HG03039 (cell line): ENCODE measurements around the gene TOP3B.
"Not testable (repeated sequence)": the region's sequence is repeated elsewhere in the genome, so short reads cannot be mapped to it uniquely, and the experiment has no call there.

ENCODE experiments used
- ATAC-seq: cut with Tn5 transposase; IDR thresholded peaks from one replicate; pipeline ENCODE4 v1.9.1; 2021; ENCODE audit warnings: mild to moderate bottlenecking, moderate library complexity; ENCODE audit not compliant: unreplicated experiment

The TOP3B gene

GRCh38 chr22:21945453-21946261 lies 36.9 kb downstream of the TOP3B start:
- no peak for ATAC-seq

GRCh38 chr22:21944871-21945270 lies 37.7 kb downstream of the TOP3B start:
- no peak for ATAC-seq

GRCh38 chr22:21943571-21944448 lies 38.8 kb downstream of the TOP3B start:
- no peak for ATAC-seq

GRCh38 chr22:21942407-21943343 lies 39.9 kb downstream of the TOP3B start:
- ATAC-seq, result no peak

- ATAC-seq, result no peak
These were observed 40.7 kb downstream of the TOP3B start for GRCh38 chr22:21941921-21942320.

- no peak for ATAC-seq
These were observed 42.1 kb downstream of the TOP3B start for GRCh38 chr22:21940521-21940920.

GRCh38 chr22:21939935-21940334 lies 42.7 kb downstream of the TOP3B start:
- ATAC-seq, result not testable (repeated sequence)

- ATAC-seq, result no peak
These were observed 43.1 kb downstream of the TOP3B start for GRCh38 chr22:21939461-21939913.

GRCh38 chr22:21938906-21939305 lies 43.7 kb downstream of the TOP3B start:
- no peak for ATAC-seq

GRCh38 chr22:21938071-21938822 lies 44.3 kb downstream of the TOP3B start:
- peak; percentile 67 for ATAC-seq

- ATAC-seq, result no peak
These were observed 44.8 kb downstream of the TOP3B start for GRCh38 chr22:21937821-21938070.

GRCh38 chr22:21937041-21937820 lies 45.4 kb downstream of the TOP3B start:
- no peak for ATAC-seq

- no peak for ATAC-seq
These were observed 46.3 kb downstream of the TOP3B start for GRCh38 chr22:21936151-21936775.

- ATAC-seq, result no peak
These were observed 48.7 kb downstream of the TOP3B start for GRCh38 chr22:21933910-21934309.

GRCh38 chr22:21933413-21933812 lies 49.2 kb downstream of the TOP3B start:
- no peak for ATAC-seq

- no peak for ATAC-seq
These were observed 50.2 kb downstream of the TOP3B start for GRCh38 chr22:21932347-21932746.

- ATAC-seq, result no peak
These were observed 51.5 kb downstream of the TOP3B start for GRCh38 chr22:21931056-21931455.

- no peak for ATAC-seq
These were observed 53.3 kb downstream of the TOP3B start for GRCh38 chr22:21929253-21929652.

- no peak for ATAC-seq
These were observed 54.5 kb downstream of the TOP3B start for GRCh38 chr22:21928048-21928447.
